Measurements from ENCODE around the gene VPS26A.

DNA sequence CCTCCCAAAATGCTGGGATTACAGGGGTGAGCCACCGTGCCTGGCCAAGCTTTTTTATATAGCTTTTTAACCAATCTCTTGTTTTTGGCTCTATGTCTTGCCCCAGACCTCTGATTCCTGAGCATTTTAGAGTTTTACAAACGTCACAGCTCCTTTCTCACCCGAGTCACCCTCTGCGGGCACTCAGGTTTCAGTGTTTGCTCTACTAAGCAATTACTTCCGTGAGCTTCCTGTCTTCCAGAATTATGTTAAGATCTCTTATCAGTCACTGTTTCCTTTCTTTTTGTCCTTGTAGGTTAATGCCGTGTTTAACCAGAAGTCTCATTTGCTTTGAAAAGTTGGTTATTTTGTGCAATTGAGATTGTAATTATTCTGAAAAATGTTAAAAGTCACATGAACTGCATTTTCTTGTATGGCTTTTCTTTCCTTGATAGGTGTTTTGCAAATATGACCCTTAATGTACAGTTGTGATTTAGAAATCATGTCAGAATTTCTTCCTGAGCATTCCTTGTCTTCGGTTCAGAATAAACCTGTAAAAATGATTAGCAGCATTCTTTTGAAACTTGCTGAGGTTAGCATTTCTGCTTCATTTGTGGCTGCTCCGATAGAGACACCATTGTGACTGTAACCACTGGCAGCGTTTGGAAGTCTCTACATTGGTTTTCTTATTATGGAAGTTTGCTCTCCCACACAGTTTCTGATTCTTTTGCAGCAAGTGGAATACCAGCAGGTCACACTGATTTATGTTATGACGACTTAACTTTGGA is 91.6 kb downstream of the VPS26A start:
- no peak for TF ChIP-seq POLR2AphosphoS5 (IDR thresholded peaks at IDR 0.05; ENCODE audit: low read depth, low read length)
- no peak for TF ChIP-seq REST (IDR thresholded peaks at IDR 0.05; ENCODE audit: insufficient read depth in 1 of 2, low read depth in 2 of 2, low read length in 2 of 2)
- TF ChIP-seq TAF1 (IDR thresholded peaks at IDR 0.05; ENCODE audit: borderline replicate concordance, insufficient read depth, low read length) = no peak
- TF ChIP-seq SIN3A (IDR thresholded peaks at IDR 0.05; ENCODE audit: borderline replicate concordance, insufficient read depth, low read length) = no peak

Data from PFSK-1 (cell line).